Hepatocyte (in vitro differentiated cells): ENCODE measurements around the gene GZF1. TPM values are rescaled to one million over a fixed set of nuclear protein-coding genes. Genes with fewer than 3 reads are reported as not detected.

ENCODE experiments used
- DNase-seq: peaks from one replicate; pipeline ENCODE4 v3.0.0-alpha.2; 2016; ENCODE audit warnings: low spot score
- H2AFZ ChIP-seq: fragments of 200-600 bp; sonication (generic); 2 replicates; pipeline ENCODE4 v1.6.0; 2016; ENCODE audit warnings: antibody characterized with exemption, mild to moderate bottlenecking
- H3K27ac ChIP-seq: fragments of 200-600 bp; sonication (generic); 2 replicates; pipeline ENCODE4 v1.5.1; 2016; ENCODE audit warnings: mild to moderate bottlenecking
- H3K27me3 ChIP-seq: fragments of 200-600 bp; sonication (generic); 2 replicates; pipeline ENCODE4 v1.6.1; 2016
- H3K36me3 ChIP-seq: fragments of 200-600 bp; sonication (generic); replicated peaks from 2 replicates; pipeline ENCODE4 v1.5.1; 2016; ENCODE audit warnings: low read depth; ENCODE audit not compliant: insufficient read depth
- H3K4me1 ChIP-seq: fragments of 200-600 bp; sonication (generic); 2 replicates; pipeline ENCODE4 v1.5.1; 2016; ENCODE audit warnings: mild to moderate bottlenecking, moderate library complexity; ENCODE audit not compliant: insufficient read depth
- H3K4me2 ChIP-seq: fragments of 200-600 bp; sonication (generic); 2 replicates; pipeline ENCODE4 v1.6.0; 2016
- H3K4me3 ChIP-seq: fragments of 200-600 bp; sonication (generic); 2 replicates; pipeline ENCODE4 v1.5.1; 2016; ENCODE audit warnings: mild to moderate bottlenecking
- H3K79me2 ChIP-seq: fragments of 200-600 bp; sonication (generic); 2 replicates; pipeline ENCODE4 v1.6.0; 2017; ENCODE audit warnings: mild to moderate bottlenecking
- H3K9me2 ChIP-seq: fragments of 200-600 bp; sonication (generic); replicated peaks from 2 replicates; pipeline ENCODE4 v1.6.0; 2017; ENCODE audit warnings: mild to moderate bottlenecking; ENCODE audit not compliant: insufficient read depth
- H3K9me3 ChIP-seq: fragments of 200-600 bp; sonication (generic); 2 replicates; pipeline ENCODE4 v1.5.1; 2016; ENCODE audit warnings: low read depth, mild to moderate bottlenecking
- H4K20me1 ChIP-seq: fragments of 200-600 bp; sonication (generic); 2 replicates; pipeline ENCODE4 v1.6.0; 2016; ENCODE audit warnings: mild to moderate bottlenecking; ENCODE audit not compliant: insufficient read depth, poor library complexity, severe bottlenecking
- CTCF ChIP-seq: fragments of 200-600 bp; sonication (generic); IDR thresholded peaks from 2 replicates; pipeline ENCODE4 v1.5.1; 2016; ENCODE audit warnings: antibody characterized with exemption, mild to moderate bottlenecking; ENCODE audit not compliant: poor library complexity
- EZH2 ChIP-seq: fragments of 200-600 bp; sonication (generic); IDR thresholded peaks from 2 replicates; pipeline ENCODE4 v1.6.1; 2016; ENCODE audit warnings: antibody characterized with exemption, mild to moderate bottlenecking, borderline replicate concordance
- EZH2phosphoT487 ChIP-seq: fragments of 200-600 bp; sonication (generic); IDR thresholded peaks from one replicate; pipeline ENCODE4 v1.6.1; 2018; ENCODE audit warnings: antibody characterized with exemption, mild to moderate bottlenecking, low read depth, moderate library complexity; ENCODE audit not compliant: unreplicated experiment, severe bottlenecking
- WGBS: methylation state at CpG from one replicate; pipeline ENCODE4 v1.1.6; 2016; ENCODE audit warnings: low lambda C conversion rate; ENCODE audit errors: missing lambda C conversion rate; 5-methylcytosine and 5-hydroxymethylcytosine counted together
- polyA plus RNA-seq: library from polyadenylated mRNA; unstranded; fragments of >200 nt; fragmentation: Nextera tagmentation; extraction: Ambion mirVana; gene quantifications from 2 replicates; pipeline ENCODE4 v1.2.1, GENCODE V29; 2016
- total RNA-seq: library from RNA; depleted of rRNA; stranded (reverse); fragments of >200 nt; gene quantifications from 2 replicates; pipeline ENCODE4 v1.2.3, GENCODE V29; 2014

GZF1 gene
- total and polyA plus RNA-seq, 2 experiments from 2014 or later, result 8.8 to 17.8 TPM

- no peak overlapping the region for H3K4me2 ChIP-seq
- DNase-seq, result no peak
- no peaks in the 10 kb centered on the region for H3K36me3 ChIP-seq
- no peak overlapping the region for H2AFZ ChIP-seq
- 93% methylated on average over 15 of the region's 15 CpGs for WGBS
- H3K27ac ChIP-seq, result no peak overlapping the region
- H3K9me2 ChIP-seq, result no peaks in the 10 kb centered on the region
- no peaks in the 10 kb centered on the region for H3K4me1 ChIP-seq
- H4K20me1 ChIP-seq, result no peaks in the 10 kb centered on the region
- no peaks in the 10 kb centered on the region for H3K9me3 ChIP-seq
- no peaks in the 10 kb centered on the region for H3K79me2 ChIP-seq
- no peak overlapping the region for H3K4me3 ChIP-seq
- H3K27me3 ChIP-seq, result no peaks in the 10 kb centered on the region
- TF ChIP-seq EZH2phosphoT487 (no peak), EZH2 (no peak), CTCF (no peak)
These were observed 34.2 kb upstream of the GZF1 start for GRCh38 chr20:23327617-23328333.

- no peak overlapping the region for H3K4me2 ChIP-seq
These were observed 30.3 kb upstream of the GZF1 start for GRCh38 chr20:23331450-23332350.

GRCh38 chr20:23332467-23332866, 29.5 kb upstream of the GZF1 start:
- Histone ChIP-seq H3K27ac (no peak overlapping the region), H3K9me2 (no peaks in the 10 kb centered on the region), H3K36me3 (no peaks in the 10 kb centered on the region), H3K9me3 (no peaks in the 10 kb centered on the region), H2AFZ (no peak overlapping the region), H3K4me1 (no peaks in the 10 kb centered on the region), H4K20me1 (no peaks in the 10 kb centered on the region), H3K4me3 (no peak overlapping the region), H3K79me2 (no peaks in the 10 kb centered on the region), H3K27me3 (no peaks in the 10 kb centered on the region), H3K4me2 (no peak overlapping the region)
- 48% methylated on average over 2 of the region's 2 CpGs for WGBS
- no peak for DNase-seq
- TF ChIP-seq CTCF (no peak), EZH2 (no peak), EZH2phosphoT487 (no peak)

More at GRCh38 chr20:23331450-23332350, 30.3 kb upstream of the GZF1 start:
- no peaks in the 10 kb centered on the region for H3K4me1 ChIP-seq
- no peaks in the 10 kb centered on the region for H4K20me1 ChIP-seq
- no peaks in the 10 kb centered on the region for H3K27me3 ChIP-seq
- no peak for DNase-seq
- no peak overlapping the region for H3K4me3 ChIP-seq
- no peaks in the 10 kb centered on the region for H3K79me2 ChIP-seq
- H3K27ac ChIP-seq, result no peak overlapping the region
- H3K36me3 ChIP-seq, result no peaks in the 10 kb centered on the region
- H3K9me2 ChIP-seq, result no peaks in the 10 kb centered on the region
- H3K9me3 ChIP-seq, result no peaks in the 10 kb centered on the region
- 77% methylated on average over 8 of the region's 8 CpGs for WGBS
- TF ChIP-seq EZH2phosphoT487 (no peak), EZH2 (no peak), CTCF (no peak)
- H2AFZ ChIP-seq, result no peak overlapping the region
